ENCODE results near the gene SRRM2. TPM values are rescaled to one million over a fixed set of nuclear protein-coding genes. Genes with fewer than 3 reads are reported as not detected.

SRRM2 gene
- total RNA-seq, 1 donor from 2014 or later, result 114 TPM

DNA sequence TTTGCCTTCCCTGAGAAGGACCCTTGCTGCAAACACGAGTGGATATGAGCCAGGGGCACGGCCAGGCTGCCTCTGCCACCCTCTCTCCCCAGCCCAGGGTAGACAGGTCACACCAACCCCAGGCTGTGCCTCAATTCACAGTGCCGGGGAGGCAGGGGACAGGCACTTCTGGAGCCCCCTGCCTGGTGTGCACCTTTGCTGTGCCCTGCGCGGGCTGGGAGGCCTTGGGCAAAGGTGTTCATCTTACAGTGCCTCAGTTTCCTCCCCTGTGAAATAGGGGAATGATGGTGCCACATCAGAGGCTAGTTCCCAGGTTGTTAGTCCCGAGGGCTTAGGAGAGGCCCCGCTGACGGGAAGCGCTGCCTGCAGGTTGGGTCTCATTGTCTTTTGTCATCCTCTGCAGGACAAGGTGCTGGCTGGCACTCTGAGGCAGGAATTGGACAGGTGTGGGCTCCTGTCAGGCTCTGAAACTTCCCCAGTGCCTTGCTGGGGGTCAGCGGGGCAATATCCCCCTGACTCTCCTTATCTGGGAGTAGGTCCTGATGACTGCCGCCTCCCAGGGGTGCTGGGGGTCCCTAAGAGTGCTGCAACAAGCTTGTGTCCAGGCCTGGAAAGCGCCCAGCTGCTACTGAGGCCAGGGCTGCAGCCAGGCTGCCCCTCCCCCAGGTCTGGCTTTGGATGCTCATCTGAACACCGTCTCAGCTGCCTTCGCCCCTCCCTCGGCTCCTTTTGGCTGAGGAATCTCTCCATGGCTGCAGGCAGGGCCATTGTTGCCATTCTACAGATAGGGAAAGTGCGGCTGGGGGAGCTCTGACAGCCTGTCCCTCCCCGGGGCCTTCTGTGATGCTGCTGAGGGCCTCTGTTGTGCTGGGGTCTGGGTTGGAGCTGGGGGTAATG lies 67.7 kb downstream of the SRRM2 start:
- no peak for DNase-seq (ENCODE audit: low read depth)

Other genes with a start within 250 kb of the SRRM2 start
- 10.9 and 36.3 TPM in 2 replicates for gene ATP6V0C, start 238.7 kb upstream of the SRRM2 start, total RNA-seq
- gene AMDHD2, start 232.3 kb upstream of the SRRM2 start, total RNA-seq, result 24.4 and 31.4 TPM in 2 replicates
- not detected in 2 replicates for gene CEMP1, start 221.2 kb upstream of the SRRM2 start, total RNA-seq
- 16.0 and 32.9 TPM in 2 replicates for gene PDPK1, start 214.6 kb upstream of the SRRM2 start, total RNA-seq
- gene KCTD5, start 70.1 kb upstream of the SRRM2 start, total RNA-seq, result 26.0 and 41.3 TPM in 2 replicates
- gene PRSS27, start 32.4 kb upstream of the SRRM2 start, total RNA-seq, result 0.85 and 1.7 TPM in 2 replicates
- 239 and 444 TPM in 2 replicates for gene ELOB, start 24.6 kb downstream of the SRRM2 start, total RNA-seq
- gene PRSS33, start 34.9 kb downstream of the SRRM2 start, total RNA-seq, result not detected in 2 replicates
- gene PRSS41, start 45.8 kb downstream of the SRRM2 start, total RNA-seq, result not detected in 2 replicates
- 1.2 and 3.1 TPM in 2 replicates for gene PRSS21, start 64.6 kb downstream of the SRRM2 start, total RNA-seq
- 0.25 and 1.2 TPM in 2 replicates for gene ZG16B, start 77.7 kb downstream of the SRRM2 start, total RNA-seq
- 1.8 and 5.4 TPM in 2 replicates for gene PRSS22, start 105.5 kb downstream of the SRRM2 start, total RNA-seq
- gene FLYWCH2, start 130.6 kb downstream of the SRRM2 start, total RNA-seq, result 39.4 and 39.9 TPM in 2 replicates
- 35.3 and 42.9 TPM in 2 replicates for gene FLYWCH1, start 159.3 kb downstream of the SRRM2 start, total RNA-seq
- 0.50 and 1.9 TPM in 2 replicates for gene KREMEN2, start 211.6 kb downstream of the SRRM2 start, total RNA-seq
- gene PAQR4, start 216.7 kb downstream of the SRRM2 start, total RNA-seq, result 2.3 and 17.5 TPM in 2 replicates
- 0.55 and 4.5 TPM in 2 replicates for gene PKMYT1, start 227.8 kb downstream of the SRRM2 start, total RNA-seq

Measured in renal cortical epithelial cell (primary cell).